Neural progenitor cell (in vitro differentiated cells): ENCODE results near the gene RHNO1. TPM values are rescaled to one million over a fixed set of nuclear protein-coding genes. Genes with fewer than 3 reads are reported as not detected.

Experiments used
- DNase-seq: peaks from one replicate; pipeline ENCODE4 v3.0.0-alpha.2; 2016; ENCODE audit warnings: low spot score
- H2AFZ ChIP-seq: fragments of 200-600 bp; sonication (generic); replicated peaks from 2 replicates; pipeline ENCODE4 v1.6.1; 2016; ENCODE audit warnings: antibody characterized with exemption
- H3F3A ChIP-seq: fragments of 200-600 bp; sonication (generic); 2 replicates; pipeline ENCODE4 v1.6.1; 2016; ENCODE audit warnings: antibody characterized with exemption, low read depth
- H3K27ac ChIP-seq: fragments of 200-600 bp; sonication (generic); 2 replicates; pipeline ENCODE4 v1.5.1; 2016; ENCODE audit warnings: mild to moderate bottlenecking
- H3K27me3 ChIP-seq: fragments of 200-600 bp; sonication (generic); 2 replicates; pipeline ENCODE4 v1.6.1; 2016; ENCODE audit warnings: mild to moderate bottlenecking, moderate library complexity
- H3K36me3 ChIP-seq: fragments of 200-600 bp; sonication (generic); 2 replicates; pipeline ENCODE4 v1.5.1; 2016
- H3K4me1 ChIP-seq: fragments of 200-600 bp; sonication (generic); 2 replicates; pipeline ENCODE4 v1.6.1; 2016; ENCODE audit warnings: mixed run types
- H3K4me2 ChIP-seq: fragments of 200-600 bp; sonication (generic); 2 replicates; pipeline ENCODE4 v1.6.1; 2016
- H3K4me3 ChIP-seq: fragments of 200-600 bp; sonication (generic); 2 replicates; pipeline ENCODE4 v1.5.1; 2016
- H3K79me2 ChIP-seq: fragments of 200-600 bp; sonication (generic); 2 replicates; pipeline ENCODE4 v1.6.1; 2016; ENCODE audit warnings: low read depth
- H3K9ac ChIP-seq: fragments of 200-600 bp; sonication (generic); 2 replicates; pipeline ENCODE4 v1.6.1; 2016
- H3K9me3 ChIP-seq: fragments of 200-600 bp; sonication (generic); 2 replicates; pipeline ENCODE4 v1.5.1; 2016; ENCODE audit warnings: low read depth
- H4K20me1 ChIP-seq: fragments of 200-600 bp; sonication (generic); 2 replicates; pipeline ENCODE4 v1.6.1; 2016; ENCODE audit warnings: low read depth
- H3K27ac Mint-ChIP-seq: 3 replicates; pipeline ENCODE4 v1.8.0; 2021; ENCODE audit warnings: mixed read lengths
- H3K27me3 Mint-ChIP-seq: 2 replicates; pipeline ENCODE4 v1.8.0; 2022; ENCODE audit warnings: low read depth, mild to moderate bottlenecking, inconsistent platforms, moderate library complexity, mixed read lengths; ENCODE audit not compliant: insufficient read depth
- H3K36me3 Mint-ChIP-seq: 3 replicates; pipeline ENCODE4 v1.8.0; 2021; ENCODE audit warnings: mixed read lengths
- H3K4me1 Mint-ChIP-seq: 3 replicates; pipeline ENCODE4 v1.8.0; 2021; ENCODE audit warnings: mixed read lengths
- H3K4me3 Mint-ChIP-seq: 3 replicates; pipeline ENCODE4 v1.8.0; 2021; ENCODE audit warnings: mild to moderate bottlenecking, moderate library complexity, mixed read lengths
- H3K9me3 Mint-ChIP-seq: 3 replicates; pipeline ENCODE4 v1.8.0; 2020; ENCODE audit warnings: mixed read lengths
- EZH2 ChIP-seq: fragments of 200-600 bp; sonication (generic); IDR thresholded peaks from 2 replicates; pipeline ENCODE4 v1.6.1; 2017; ENCODE audit warnings: antibody characterized with exemption, mild to moderate bottlenecking, moderate library complexity
- EZH2phosphoT487 ChIP-seq: fragments of 200-600 bp; sonication (generic); IDR thresholded peaks from 2 replicates; pipeline ENCODE4 v1.6.1; 2017; ENCODE audit warnings: antibody characterized with exemption
- total RNA-seq: library from RNA; depleted of rRNA; stranded (reverse); fragments of >200 nt; gene quantifications from 2 replicates; pipeline ENCODE4 v1.2.3, GENCODE V29; 2015; ENCODE audit warnings: low replicate concordance
- TF ChIP-seq, protein P1 (sequence below): fragments of 200-600 bp; sonication (generic); IDR thresholded peaks from 2 replicates; pipeline ENCODE4 v1.5.1; 2017; ENCODE audit warnings: antibody characterized with exemption, mild to moderate bottlenecking

RHNO1 gene
- total RNA-seq, 1 donor from 2014 or later = 140 TPM

DNA sequence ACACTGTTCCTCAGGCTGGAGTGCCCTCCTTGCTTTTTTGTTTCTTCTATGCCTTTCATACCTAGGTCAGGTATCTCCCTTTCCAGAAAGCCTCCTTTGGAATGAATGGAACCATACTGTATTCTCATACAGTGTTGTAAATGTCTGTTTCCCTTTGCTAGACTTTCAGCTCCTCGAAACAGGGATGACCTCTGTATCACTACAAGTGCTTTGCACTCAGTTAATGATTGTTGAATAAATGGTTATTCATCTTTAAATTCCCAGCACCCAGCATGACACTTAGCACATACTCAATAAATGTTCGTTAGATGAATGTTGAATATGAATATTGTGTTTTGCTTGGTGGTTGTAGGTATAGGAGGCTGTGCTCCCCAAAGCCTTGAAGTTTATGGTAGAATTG lies 7.8 kb downstream of the RHNO1 start:
- Histone ChIP-seq H3K27ac (no peak overlapping the region), H3K4me2 (no peak overlapping the region), H3K36me3 (peaks cover 6% of the 10 kb centered on the region), H3K4me1 (no peaks in the 10 kb centered on the region), H3K9me3 (no peaks in the 10 kb centered on the region), H2AFZ (no peak overlapping the region), H4K20me1 (peaks cover 67% of the 10 kb centered on the region), H3K79me2 (peaks cover 65% of the 10 kb centered on the region), H3K9ac (no peak overlapping the region), H3F3A (peaks cover 59% of the 10 kb centered on the region), H3K27me3 (no peaks in the 10 kb centered on the region), H3K4me3 (no peak overlapping the region)
- Mint-ChIP-seq H3K36me3 (peaks cover 21% of the 10 kb centered on the region), H3K9me3 (no peaks in the 10 kb centered on the region), H3K27me3 (peaks cover 5% of the 10 kb centered on the region), H3K4me1 (peaks cover 14% of the 10 kb centered on the region), H3K4me3 (no peak overlapping the region), H3K27ac (no peak overlapping the region)
- no peak for TF ChIP-seq EZH2
- TF ChIP-seq, protein P1, sequence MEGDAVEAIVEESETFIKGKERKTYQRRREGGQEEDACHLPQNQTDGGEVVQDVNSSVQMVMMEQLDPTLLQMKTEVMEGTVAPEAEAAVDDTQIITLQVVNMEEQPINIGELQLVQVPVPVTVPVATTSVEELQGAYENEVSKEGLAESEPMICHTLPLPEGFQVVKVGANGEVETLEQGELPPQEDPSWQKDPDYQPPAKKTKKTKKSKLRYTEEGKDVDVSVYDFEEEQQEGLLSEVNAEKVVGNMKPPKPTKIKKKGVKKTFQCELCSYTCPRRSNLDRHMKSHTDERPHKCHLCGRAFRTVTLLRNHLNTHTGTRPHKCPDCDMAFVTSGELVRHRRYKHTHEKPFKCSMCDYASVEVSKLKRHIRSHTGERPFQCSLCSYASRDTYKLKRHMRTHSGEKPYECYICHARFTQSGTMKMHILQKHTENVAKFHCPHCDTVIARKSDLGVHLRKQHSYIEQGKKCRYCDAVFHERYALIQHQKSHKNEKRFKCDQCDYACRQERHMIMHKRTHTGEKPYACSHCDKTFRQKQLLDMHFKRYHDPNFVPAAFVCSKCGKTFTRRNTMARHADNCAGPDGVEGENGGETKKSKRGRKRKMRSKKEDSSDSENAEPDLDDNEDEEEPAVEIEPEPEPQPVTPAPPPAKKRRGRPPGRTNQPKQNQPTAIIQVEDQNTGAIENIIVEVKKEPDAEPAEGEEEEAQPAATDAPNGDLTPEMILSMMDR = no peak
- no peak for TF ChIP-seq EZH2phosphoT487
- no peak for DNase-seq

DNA sequence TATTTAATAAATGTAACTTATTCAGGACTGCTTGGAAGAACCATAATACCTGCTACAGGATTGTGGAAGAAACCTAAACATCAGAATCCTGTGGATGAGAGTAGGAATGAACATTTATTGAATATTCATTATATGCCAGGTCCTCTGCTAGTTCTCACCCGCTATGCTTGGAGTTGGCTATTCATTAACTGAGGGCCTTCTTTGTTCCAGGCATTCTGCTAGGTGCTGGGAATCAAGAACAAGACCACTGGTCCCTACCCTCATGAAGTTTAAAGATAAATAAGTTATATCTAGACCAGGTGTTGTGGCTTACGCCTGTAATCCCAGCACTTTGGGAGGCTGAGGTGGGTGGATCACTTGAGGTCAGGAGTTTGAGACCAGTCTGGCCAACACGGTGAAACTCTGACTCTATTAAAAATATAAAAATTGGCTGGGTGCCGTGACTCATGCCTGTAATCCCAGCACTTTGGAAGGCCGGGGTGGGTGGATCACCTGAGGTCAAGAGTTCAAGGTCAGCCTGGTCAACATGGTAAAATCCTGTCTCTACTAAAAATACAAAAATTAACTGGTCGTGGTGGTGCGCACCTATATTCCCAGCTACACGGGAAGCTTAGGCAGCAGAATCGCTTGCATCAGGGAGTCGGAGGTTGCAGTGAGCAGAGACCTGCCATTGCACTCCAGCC lies 9.9 kb downstream of the RHNO1 start:
- Mint-ChIP-seq H3K36me3 (peaks cover 17% of the 10 kb centered on the region), H3K4me3 (no peak overlapping the region), H3K27me3 (peaks cover 5% of the 10 kb centered on the region), H3K27ac (no peak overlapping the region), H3K9me3 (no peaks in the 10 kb centered on the region), H3K4me1 (peaks cover 26% of the 10 kb centered on the region)
- no peak overlapping the region for H3K27ac ChIP-seq
- H3K9me3 ChIP-seq = no peaks in the 10 kb centered on the region
- peaks cover 6% of the 10 kb centered on the region for H3K36me3 ChIP-seq
- H3K27me3 ChIP-seq = no peaks in the 10 kb centered on the region
- peaks cover 50% of the 10 kb centered on the region for H3K79me2 ChIP-seq
- H2AFZ ChIP-seq = no peak overlapping the region
- H3K4me1 ChIP-seq = peaks cover 3% of the 10 kb centered on the region
- DNase-seq = no peak
- peaks cover 72% of the 10 kb centered on the region for H3F3A ChIP-seq
- H4K20me1 ChIP-seq = peaks cover 52% of the 10 kb centered on the region
- TF ChIP-seq EZH2phosphoT487 (no peak), EZH2 (no peak)
- TF ChIP-seq, protein P1 = no peak
- no peak overlapping the region for H3K4me3 ChIP-seq
- H3K4me2 ChIP-seq = no peak overlapping the region
- H3K9ac ChIP-seq = no peak overlapping the region

DNA sequence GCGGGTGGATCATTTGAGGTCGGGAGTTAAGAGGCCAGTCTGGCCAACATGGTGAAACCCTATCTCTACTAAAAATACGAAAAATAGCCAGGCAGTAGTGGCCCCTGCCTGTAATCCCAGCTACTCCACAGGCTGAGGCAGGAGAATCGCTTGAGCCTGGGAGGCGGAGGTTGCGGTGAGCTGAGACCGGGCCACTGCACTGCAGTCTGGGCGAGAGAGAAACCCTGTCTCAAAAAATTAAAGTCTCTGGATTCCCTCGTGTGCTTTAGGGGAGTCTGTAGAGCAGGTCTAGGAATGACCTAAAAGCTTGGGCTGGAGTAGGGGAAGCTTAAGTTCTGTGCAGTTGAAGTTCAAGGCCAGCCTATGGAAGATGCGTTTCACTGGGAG lies 13.0 kb downstream of the RHNO1 start:
- H3K4me3 Mint-ChIP-seq = peak overlapping the region; percentile 98
- Histone ChIP-seq H3K36me3 (peaks cover 6% of the 10 kb centered on the region), H3K9me3 (no peaks in the 10 kb centered on the region), H3K27me3 (no peaks in the 10 kb centered on the region), H4K20me1 (peaks cover 48% of the 10 kb centered on the region), H3K27ac (peak overlapping the region; percentile 38), H3F3A (peaks cover 64% of the 10 kb centered on the region), H3K9ac (no peak overlapping the region), H3K4me3 (peak overlapping the region; percentile 92), H3K4me2 (peak overlapping the region; percentile 69), H3K79me2 (peaks cover 51% of the 10 kb centered on the region), H3K4me1 (peaks cover 11% of the 10 kb centered on the region), H2AFZ (peak overlapping the region; percentile 30)
- H3K4me1 Mint-ChIP-seq = peaks cover 36% of the 10 kb centered on the region
- no peaks in the 10 kb centered on the region for H3K9me3 Mint-ChIP-seq
- peaks cover 4% of the 10 kb centered on the region for H3K27me3 Mint-ChIP-seq
- H3K36me3 Mint-ChIP-seq = peaks cover 13% of the 10 kb centered on the region
- DNase-seq = no peak
- peak overlapping the region; percentile 95 for H3K27ac Mint-ChIP-seq
- TF ChIP-seq, protein P1 = no peak
- TF ChIP-seq EZH2phosphoT487 = no peak
- TF ChIP-seq EZH2 = no peak
